Iris pigment epithelial cell (primary cell): ENCODE data around the gene RETN.

ENCODE experiments used
- DNase-seq: peaks from one replicate; pipeline ENCODE4 v3.0.0-alpha.2; 2011; ENCODE audit warnings: low read depth

RETN gene

DNA sequence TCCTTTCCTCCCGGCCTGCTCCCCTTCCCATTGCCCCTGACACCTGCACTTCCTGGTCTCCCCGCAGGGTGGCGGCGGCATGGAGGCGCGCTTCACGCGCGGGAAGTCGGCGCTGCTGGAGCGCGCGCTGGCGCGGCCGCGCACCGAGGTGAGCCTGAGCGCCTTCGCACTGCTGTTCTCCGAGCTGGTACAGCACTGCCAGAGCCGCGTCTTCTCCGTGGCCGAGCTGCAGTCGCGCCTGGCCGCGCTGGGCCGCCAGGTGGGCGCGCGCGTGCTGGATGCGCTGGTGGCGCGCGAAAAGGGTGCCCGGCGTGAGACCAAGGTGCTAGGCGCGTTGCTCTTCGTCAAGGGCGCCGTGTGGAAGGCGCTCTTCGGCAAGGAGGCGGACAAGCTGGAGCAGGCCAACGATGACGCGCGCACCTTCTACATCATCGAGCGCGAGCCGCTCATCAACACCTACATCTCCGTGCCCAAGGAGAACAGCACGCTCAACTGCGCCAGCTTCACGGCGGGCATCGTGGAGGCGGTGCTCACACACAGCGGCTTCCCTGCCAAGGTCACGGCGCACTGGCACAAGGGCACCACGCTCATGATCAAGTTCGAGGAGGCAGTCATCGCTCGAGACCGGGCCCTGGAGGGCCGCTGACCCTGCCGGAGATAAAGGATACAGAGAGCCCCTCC lies 13.5 kb downstream of the RETN start:
- no peak for DNase-seq

DNA sequence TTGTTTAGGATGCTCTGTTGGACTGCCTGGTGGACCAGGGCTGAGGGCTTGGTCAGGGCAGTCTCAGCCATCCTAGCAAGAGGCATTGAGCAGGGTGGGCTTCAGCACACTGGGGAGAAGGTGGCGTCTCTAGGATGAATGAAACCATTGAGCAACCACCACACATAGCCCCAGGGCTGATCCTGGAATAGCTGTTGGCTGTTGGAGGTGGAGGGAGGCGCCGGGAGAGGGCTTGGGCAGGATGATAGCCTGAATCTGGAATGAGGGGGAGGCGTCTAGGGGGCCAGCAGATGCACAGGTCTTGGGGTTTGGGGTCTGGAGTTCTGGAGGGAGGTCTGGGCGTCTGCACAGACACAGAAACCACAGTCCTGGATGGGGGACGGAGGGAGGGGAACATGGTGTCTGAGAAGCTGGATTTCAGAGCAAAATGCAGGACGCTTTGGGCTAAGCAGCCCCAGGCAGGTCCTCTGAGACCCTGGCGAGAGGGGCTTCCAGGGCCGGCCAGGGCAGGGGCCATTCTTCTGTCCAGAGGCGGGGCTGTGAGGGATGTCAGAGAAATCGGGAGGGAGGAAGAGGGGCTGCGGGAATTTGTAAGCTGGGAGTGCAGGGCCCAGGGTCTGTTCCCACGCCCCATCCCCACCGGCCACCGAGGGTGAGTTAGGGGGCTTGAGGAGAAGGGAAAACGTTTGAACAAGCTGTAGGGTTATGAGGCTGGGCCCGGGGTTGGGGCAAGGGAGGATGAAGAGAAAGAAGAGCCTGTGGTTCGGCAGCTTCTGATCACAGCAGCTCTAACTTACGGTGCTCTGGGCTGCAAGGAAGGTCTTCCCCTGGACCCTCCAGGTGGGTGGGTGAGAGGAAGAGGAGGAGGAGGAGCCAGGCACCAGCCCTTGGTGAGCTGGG lies 16.9 kb downstream of the RETN start:
- no peak for DNase-seq

DNA sequence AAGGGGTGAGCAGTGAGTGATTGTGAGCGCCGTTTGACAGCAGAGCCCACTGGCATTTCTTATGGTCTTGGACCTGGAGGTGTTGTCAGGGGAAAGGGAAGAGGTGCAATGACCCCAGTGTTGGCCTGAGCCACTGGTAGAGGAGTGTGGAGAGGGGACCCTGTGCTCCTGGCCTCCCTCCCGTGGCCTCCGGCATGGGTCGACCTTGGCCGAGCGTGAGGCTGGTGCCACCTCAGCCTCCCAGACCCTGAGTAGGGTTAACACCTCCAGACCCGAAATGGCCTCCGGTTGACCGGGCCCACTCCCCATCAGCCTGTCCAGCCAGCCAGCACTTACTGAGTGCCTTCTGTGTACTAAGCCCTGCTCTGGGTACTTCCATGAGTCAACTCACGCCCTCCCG lies 18.3 kb downstream of the RETN start:
- DNase-seq = no peak

DNA sequence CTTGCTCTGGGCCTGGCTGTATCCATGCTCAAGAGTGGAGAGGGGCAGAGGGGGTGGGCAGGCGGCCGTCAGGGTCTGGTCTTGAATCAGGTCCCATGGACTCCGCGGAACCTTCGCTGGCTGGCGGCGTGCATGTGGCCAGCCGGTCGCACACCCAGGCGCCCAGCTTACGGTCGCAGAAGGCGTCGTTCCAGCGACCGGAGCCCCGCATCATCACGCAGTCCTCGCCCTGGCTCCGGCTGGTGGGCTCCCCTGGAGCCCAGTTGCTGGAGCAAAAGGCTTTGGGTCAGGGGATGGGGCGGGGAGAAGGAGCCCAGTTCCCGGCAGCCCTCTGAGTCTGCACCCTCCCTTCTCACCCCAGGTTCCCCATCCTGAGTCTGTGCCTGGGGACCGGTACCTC lies 20.3 kb downstream of the RETN start:
- DNase-seq = no peak

DNA sequence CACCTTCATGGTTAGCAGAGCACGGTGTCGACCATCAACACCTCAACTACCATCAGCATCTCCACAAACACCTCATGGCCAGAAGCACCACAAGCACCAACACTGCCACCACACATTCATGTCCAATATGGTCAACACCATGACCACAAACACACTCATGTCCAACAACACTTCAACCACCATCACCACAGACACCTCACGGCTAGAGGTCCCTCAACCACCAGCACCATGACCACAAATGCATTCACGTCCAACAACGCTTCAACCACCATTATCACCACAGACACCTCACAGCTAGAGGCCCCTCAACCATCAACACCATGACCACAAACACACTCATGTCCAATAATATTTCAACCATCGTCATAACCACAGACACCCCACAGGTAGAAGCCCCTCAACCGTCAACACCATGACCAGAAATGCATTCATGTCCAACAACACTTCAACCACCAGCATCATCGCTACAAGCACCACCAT lies 22.0 kb downstream of the RETN start:
- DNase-seq = no peak

DNA sequence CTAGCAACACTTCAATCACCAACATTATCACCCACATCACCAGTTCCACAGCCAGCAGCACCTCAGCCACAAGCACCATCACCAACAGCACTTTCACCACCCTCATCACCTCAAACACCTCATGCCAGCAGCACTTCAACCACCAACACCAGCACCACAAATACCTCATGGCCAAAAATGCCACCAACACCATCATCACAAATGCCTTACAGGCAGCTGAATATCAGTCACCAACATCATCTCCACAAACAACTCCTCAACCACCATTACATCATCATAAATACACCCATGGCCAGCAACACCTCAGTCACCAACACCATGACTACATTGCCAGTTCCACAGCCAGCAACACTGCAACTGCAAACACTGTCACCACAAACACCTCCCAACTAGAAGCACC lies 22.6 kb downstream of the RETN start:
- DNase-seq = no peak

DNA sequence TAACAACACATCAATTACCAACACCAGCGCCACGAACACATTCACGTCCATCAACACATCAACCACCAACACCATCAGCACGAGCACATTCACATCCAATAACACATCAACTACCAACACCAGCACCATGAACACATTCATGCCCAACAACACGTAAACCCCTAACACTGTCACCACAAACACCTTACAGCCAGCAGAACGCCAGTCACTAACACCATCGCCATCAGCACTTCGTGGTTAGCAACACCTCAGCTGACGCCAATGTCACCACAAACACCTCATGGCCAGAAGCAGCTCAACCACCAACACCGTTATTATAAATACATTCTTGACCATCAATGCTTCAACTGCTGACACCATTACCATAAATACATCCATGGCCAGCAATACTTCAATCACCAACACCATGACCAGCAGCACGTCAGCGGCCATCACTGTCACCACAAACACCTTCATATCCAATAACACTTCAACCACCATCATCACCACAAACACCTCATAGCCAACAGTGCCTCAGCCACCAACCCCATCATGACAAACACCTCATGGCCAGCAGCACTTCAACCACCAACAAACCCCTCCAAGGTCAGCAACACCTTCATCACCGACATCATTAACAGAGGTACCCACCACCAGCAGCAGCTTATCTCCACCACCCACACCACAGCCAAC lies 23.7 kb downstream of the RETN start:
- DNase-seq = no peak

DNA sequence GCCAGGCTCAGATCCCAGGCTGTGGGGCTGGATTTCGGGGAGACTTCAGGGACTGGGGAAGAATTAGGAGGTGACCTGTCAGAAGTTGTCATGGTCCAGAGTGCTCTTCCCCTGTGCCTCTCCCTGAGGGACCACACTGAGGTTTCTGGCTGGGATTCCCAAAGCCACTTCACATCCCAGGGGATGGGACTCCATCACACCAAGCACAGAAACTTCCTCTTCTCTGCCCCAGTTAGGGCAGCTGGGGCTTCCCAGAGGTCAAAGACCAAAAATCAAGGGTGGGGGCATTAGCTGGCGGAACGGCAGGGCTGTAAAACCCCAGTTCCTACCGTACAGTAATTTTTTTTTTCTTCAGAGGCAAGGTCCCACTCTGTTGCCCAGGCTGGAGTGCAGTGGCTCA lies 25.6 kb downstream of the RETN start:
- no peak for DNase-seq

DNA sequence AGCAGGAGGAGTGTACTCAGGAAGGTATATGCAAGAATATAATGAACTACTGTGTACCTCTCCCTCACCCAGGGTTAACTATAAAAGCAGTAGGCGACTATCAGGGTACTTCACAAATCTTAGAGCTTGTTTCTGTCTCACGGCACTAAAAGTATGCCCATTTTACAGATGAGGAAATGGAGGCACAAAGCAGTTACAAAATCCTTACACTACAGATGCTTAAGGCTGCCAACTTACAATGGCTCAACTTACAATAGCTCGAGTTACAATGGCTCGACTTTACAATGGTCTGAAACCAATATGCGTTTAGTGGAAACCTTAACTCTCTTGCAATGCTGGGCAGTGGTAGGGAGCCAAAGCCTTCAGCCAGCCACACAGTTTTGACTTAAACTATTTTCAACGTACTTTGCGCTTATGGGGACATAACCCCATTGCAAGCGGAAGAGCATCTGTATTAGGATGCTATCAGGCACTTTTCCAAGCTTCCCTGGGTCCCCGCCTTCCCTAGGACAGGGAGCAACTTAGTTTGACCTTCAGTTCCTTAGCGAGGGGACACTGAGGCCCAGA lies 29.0 kb downstream of the RETN start:
- no peak for DNase-seq

DNA sequence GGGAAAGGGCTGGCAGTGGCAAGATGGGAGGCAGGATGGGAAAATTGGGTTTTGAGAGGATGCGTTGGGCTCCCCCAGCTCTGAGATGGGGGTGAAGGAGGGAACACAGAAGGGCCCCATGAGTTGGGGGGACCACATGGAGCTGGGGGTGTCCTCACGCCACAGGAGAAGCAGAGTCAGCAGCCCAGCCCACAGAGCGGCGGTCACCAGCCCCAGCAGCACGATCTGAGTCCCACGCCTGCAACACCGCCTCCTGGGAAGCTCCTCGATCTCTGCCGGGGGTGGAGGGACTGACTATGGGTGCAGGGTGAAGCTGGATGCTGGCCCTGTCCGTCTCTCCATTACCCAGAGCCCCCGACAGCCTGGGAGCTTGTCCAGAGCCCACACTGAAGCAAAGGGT lies 29.7 kb downstream of the RETN start:
- DNase-seq = no peak

DNA sequence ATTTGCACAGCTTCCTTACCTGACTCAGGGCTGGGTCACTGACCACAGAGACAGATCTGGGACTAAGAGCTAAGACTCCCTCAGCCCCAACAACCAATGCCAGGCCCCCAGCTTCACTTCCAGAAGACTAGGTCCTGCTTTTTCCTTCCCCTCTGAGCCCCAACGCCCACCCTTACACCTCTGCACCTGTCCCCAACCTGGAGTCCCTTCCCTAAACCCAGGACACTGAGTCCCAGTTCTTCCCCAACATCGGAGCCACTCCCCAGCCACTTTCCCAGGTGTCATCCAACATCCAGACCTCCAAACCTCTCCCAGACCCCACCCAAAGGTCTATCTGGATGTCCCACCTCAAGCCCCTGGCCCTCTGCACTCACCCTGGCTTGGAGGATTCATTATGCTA lies 30.2 kb downstream of the RETN start:
- DNase-seq = no peak

DNA sequence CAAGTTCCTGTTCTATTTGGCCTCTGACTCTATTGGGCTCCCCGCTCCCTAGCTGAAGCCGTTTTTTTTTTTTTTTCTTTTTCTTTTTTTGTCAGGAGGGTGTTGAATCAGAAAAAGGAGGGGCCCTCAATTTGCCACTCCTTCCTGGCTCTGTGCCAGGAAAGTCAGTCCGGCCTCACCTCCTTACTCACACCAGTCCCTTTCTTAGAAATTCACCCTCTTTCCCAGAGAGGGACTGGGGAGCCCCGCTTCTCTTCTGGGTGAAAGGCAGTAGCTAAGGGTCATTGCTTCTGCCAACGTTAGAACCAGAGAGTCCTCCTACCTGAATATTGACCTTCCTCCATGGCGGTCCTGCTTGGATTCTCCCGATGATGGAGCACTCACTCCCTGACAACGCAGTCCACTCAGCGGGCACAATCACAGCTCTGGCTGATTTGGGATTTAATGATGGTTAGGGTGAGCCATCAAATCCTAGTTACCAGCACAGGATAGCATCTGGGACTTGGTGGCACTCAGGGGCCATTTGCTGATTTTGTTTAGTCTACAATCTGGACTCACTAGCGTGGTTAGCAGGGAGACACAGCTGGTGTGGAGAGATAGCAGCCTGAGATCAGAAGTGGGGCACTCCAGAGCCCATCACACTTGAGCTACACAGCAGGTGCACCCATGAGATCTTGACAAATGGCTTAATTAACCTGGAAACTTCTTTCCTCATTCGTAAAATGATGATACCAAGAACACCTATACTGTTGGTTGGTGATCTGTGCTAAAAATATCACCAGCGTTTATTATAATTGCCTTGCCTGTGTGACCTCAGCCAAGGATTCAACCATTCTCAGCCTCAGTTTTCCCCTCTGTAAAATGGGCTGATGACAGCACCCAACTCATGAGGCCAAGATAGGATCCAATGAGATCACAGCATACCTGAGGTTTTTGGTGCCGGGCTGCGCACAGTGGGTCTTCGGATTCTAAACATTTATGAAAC lies 30.9 kb downstream of the RETN start:
- peak; percentile 17 for DNase-seq

DNA sequence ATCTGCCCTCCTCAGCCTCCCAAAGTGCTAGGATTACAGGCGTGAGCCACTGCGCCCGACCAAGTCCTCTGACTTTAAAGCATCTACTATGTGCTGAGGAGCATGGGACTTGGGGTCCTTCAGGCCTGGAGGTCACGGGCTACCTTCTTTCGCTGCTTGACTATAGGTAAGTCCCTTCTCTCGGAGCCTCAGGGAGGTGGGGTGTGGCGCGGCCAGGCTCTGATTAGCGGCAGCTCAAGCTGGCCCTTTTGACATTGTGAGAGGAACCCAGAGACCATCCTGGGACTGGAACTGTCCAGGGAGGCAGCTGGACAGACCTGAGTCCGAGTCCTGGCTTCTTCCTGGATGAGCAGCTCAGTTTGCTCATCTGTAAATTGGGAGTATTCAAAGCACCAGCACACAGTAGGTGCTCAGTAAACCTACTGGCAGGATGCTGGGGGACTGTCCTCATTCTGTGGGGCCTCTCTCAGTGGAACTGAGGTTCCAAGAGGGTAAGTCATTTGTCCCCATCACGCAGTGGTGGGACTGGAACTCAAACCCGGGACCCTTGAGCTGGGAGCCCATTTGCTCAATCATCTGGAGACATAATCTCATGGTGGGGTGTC lies 32.3 kb downstream of the RETN start:
- no peak for DNase-seq

DNA sequence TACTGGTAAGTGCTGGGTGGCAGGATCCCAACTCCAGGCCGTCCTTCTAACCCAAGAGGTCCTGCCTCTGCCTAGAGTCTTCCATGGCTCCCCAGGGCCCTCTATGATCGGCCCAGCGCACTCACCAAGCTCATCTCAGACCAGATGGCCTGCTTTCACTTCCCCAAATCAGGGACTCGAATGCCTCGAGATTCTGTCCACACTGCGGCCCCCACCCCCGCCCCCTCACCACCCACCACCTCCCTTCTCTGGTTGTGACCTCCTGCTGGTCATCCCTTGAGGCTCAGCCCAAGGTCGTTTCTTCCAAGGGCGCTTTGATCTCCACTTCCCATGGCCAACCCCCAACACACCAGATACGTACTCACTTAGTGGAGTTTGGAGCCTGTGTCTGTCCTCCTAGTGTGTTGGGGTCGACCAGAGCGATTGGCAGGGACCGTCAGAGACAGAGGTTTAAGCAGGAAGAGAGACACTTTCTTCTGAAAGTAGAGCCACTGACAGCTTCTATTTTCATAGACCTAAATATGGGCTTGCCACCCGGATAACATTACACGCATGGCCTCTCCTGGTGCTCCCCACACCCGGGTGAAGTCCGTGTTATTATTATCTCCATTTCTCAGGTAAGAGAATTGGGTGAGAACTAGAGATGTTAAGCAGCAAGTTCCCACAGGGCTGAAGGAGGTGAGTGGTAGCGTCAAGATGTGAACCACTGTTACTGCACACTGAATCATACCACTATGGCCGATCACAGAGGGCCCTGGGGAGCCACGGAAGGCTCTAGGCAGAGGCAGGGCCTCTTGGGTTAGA lies 33.0 kb downstream of the RETN start, which contains the start of gene FCER2:
FCER2 (minus strand) TSS at position 478 of the 804 bp plus-strand sequence. CDS start 2,371 bp downstream, outside the sequence.
- no peak for DNase-seq

DNA sequence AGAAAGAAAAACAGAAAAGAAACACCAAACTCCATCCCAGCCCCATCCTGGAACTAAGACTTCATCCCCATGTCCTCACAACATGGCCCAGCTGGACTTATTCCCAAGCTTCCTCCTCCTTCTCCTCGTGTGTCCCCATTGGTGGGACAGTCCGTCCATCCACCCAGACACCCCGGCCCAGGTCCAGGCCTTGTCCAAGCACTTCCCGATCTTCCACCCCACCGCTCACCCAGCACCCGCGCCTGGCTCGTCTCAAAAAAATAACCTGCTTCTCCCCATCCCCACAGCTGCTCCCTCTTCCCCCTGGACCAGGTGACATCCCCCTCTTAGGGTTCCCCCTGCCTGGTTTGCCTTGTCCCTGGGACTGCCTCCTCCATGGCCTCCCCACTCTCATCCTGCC lies 34.5 kb downstream of the RETN start:
- no peak for DNase-seq

DNA sequence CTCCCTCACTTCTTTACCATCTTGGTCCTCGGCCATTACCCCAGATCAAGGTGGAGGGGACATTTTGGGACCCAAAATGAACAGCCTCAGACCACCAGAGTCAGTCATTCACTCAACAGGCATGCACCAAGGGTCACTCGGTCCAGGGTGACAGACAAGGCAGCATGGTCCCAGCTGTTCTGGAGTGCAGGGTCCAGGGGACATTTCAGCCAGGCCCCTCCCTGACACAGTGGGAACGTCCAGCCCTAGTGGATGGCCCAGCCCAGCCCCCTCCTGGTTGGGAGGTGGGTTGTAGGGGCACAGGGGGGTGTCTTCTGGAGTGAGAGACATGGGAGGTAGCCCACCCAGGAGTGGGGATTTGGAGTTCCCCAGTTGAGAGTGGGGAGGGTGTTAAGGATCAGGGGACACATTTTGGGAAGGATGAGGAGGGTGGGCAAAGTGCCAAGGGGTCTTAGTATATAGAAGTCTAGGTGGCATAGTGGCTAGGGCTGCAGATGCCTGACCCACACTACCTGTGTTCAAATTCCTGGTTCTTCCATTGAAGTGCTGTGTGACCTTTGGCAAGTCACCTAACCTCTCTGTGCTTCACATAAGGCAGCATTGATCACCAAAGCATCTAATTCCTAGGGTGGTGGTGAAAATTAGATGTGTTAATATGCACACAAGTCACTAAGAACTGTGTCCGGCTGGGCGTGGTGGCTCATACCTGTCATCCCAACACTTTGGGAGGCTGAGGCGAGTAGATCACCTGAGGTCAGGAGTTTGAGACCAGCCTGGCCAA lies 35.6 kb downstream of the RETN start:
- DNase-seq = no peak

DNA sequence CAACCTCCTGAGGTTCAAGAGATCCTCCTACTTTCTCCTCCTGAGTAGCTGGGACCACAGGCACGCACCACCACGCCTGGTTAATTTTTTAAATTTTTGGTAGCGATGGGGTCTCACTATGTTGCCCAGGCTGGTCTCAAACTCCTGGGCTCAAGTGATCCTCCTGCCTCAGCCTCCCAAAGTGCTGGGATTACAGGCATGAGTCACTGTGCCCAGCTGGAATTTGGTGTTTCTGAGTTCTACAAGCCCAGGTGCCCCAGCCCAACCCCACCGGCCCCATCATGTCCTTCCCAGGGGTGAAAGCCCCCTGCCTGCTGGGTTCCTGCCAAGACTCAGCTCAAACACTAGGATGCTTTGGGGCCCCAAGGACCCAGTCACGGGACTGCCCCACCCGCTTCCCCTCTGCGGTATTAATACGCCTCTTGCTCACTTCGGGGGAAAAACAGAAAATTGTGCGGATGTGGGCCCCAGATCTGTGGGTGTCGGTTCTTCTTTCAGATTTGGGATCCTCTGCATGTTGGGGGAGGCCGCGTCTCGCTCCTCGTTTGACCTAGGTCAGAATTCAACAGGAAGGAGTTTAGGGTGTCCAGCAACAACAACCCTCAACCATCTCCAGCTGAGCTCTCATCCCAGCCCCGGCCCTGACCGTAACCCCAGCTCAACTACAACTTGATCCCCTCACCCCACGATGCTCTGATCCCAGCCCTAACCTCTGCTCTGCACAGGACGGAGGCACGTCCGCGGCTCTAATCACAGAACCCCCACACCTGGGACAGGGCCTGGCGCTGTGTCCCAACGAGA lies 36.7 kb downstream of the RETN start:
- DNase-seq = no peak
